Measurements from ENCODE around the gene TMEM151B. TPM values are rescaled to one million over a fixed set of nuclear protein-coding genes. Genes with fewer than 3 reads are reported as not detected.
A peak's percentile ranks its signal among the peaks of the same experiment; 100 is the strongest.

TMEM151B gene
- total and polyA plus RNA-seq, 2 of the 13 experiments (the other 11 are each of a cell fraction or from before 2014, with no cell fraction given): not detected

- peak; percentile 99 for TF ChIP-seq ARID4A (CRISPR knock-in tag; IDR thresholded peaks at IDR 0.05; ENCODE audit: borderline replicate concordance)
- TF ChIP-seq ZNF816 (CRISPR knock-in tag; IDR thresholded peaks at IDR 0.05; ENCODE audit: borderline replicate concordance): peak; percentile 96; the same call in 1 of the 2 replicates
- no peak for TF ChIP-seq TRIM24 (CRISPR knock-in tag; IDR thresholded peaks at IDR 0.05)
- peak; percentile 23; the same call in 1 of the 2 replicates for TF ChIP-seq SNAPC5 (CRISPR knock-in tag; IDR thresholded peaks at IDR 0.05; ENCODE audit: borderline replicate concordance)
- no peak for TF ChIP-seq KLF13 (CRISPR knock-in tag; IDR thresholded peaks at IDR 0.05)
- peak; percentile 40; the same call in 1 of the 2 replicates for TF ChIP-seq POGZ (CRISPR knock-in tag; IDR thresholded peaks at IDR 0.05)
- peak; percentile 40; the same call in 1 of the 2 replicates for TF ChIP-seq AHDC1 (CRISPR knock-in tag; IDR thresholded peaks at IDR 0.05; ENCODE audit: borderline replicate concordance)
- TF ChIP-seq HNF1B (CRISPR knock-in tag; IDR thresholded peaks at IDR 0.05): peak; percentile 88; the same call in 1 of the 2 replicates
- TF ChIP-seq XRCC5 (optimal IDR thresholded peaks at IDR 0.05; ENCODE audit: low read length): no peak
- TF ChIP-seq ATF2 (CRISPR knock-in tag; IDR thresholded peaks at IDR 0.05): no peak
- peak; percentile 93; the same call in 1 of the 2 replicates for TF ChIP-seq ZBTB42 (CRISPR knock-in tag; IDR thresholded peaks at IDR 0.05)
- TF ChIP-seq ZNF343 (CRISPR knock-in tag; IDR thresholded peaks at IDR 0.05): peak; percentile 75; the same call in 1 of the 2 replicates
Measured at GRCh38 chr6:44257025-44257752, 13.1 kb upstream of the TMEM151B start, which contains the start of gene SLC35B2 (continued).

All from HepG2 (cell line).